HepG2 (cell line): ENCODE results near the gene A1CF. TPM values are rescaled to one million over a fixed set of nuclear protein-coding genes. Genes with fewer than 3 reads are reported as not detected.

Source experiments
- ATAC-seq: fragments of 200-7000 bp; cut with Tn5 transposase; 3 replicates; pipeline ENCODE4 v1.9.1; 2020; ENCODE audit warnings: mild to moderate bottlenecking, moderate library complexity
- BruUV-seq: library from RNA; stranded (reverse); fragments of 400-500 nt; replicated peaks from 2 replicates; lab custom pipeline; 2021; lab: Mats Ljungman, UMichigan
- CTCF ChIA-PET: fragments of 300-600 bp; formaldehyde crosslinking; extraction: SDS; loops from one replicate; lab custom pipeline; 2021; ENCODE audit warnings: low total read pairs, inconsistent platforms, low intra/inter-chr PET ratio; lab: Yijun Ruan, JAX
- POLR2A ChIA-PET: fragments of 350-600 bp; sonication (Branson Sonifier 250); formaldehyde crosslinking; loops from one replicate; lab custom pipeline; 2020; ENCODE audit warnings: antibody characterized with exemption, inconsistent platforms; lab: Yijun Ruan, JAX
- DNase-seq: peaks from one replicate; pipeline ENCODE4 v3.0.0-alpha.2; 2015; ENCODE audit warnings: low spot score
- FAIRE-seq: peaks from 3 replicates; lab custom pipeline; 2011; peaks lifted over from hg19 to GRCh38; lab: Jason Lieb, UNC
- H2AFZ ChIP-seq: one replicate; pipeline ENCODE4 v1.6.1; 2011; ENCODE audit warnings: low read length, inconsistent platforms
- H3K27ac ChIP-seq: fragments of 300-600 bp; 3 replicates; pipeline ENCODE4 v1.8.0; 2011; ENCODE audit warnings: mixed run types, mild to moderate bottlenecking, mixed read lengths, low read length, inconsistent platforms; ENCODE audit not compliant: insufficient read depth; ENCODE audit errors: extremely low read length
- H3K27me3 ChIP-seq, 2 experiments: fragments of 200-600 bp in 1 of 2; 2 replicates in 1 of 2; 3 replicates in 1 of 2; pipeline versions ENCODE4 v1.6.0 to v1.8.0; 2011; ENCODE audit warnings: low read length in 2 of 2, mild to moderate bottlenecking in 2 of 2, moderate library complexity in 2 of 2, inconsistent platforms in 1 of 2; ENCODE audit not compliant: insufficient read depth in 2 of 2, control insufficient read depth in 1 of 2
- H3K36me3 ChIP-seq, 2 experiments: fragments of 200-600 bp in 1 of 2; replicated peaks in 1 of 2; 2 replicates in 1 of 2; 3 replicates in 1 of 2; pipeline versions ENCODE4 v1.5.1 to v1.8.0; 2011; ENCODE audit warnings: low read length in 2 of 2, inconsistent platforms in 1 of 2; ENCODE audit not compliant: insufficient read depth in 2 of 2, control insufficient read depth in 1 of 2
- H3K4me1 ChIP-seq: 2 replicates; pipeline ENCODE4 v1.5.1; 2012; ENCODE audit warnings: low read length, inconsistent platforms; ENCODE audit not compliant: insufficient read depth
- H3K4me2 ChIP-seq: 2 replicates; pipeline ENCODE4 v1.6.0; 2011; ENCODE audit warnings: low read depth, low read length, inconsistent platforms
- H3K4me3 ChIP-seq, 3 experiments: fragments of 200-600 bp in 1 of 3; sonication (generic), shearing (Covaris generic) in 1 of 3; replicated peaks in 1 of 3; 2 replicates each; pipeline ENCODE4 v1.5.1; 2011 to 2016; ENCODE audit warnings: low read length in 3 of 3, inconsistent platforms in 2 of 3, low read depth in 2 of 3, mild to moderate bottlenecking in 2 of 3, control low read depth in 1 of 3, mixed read lengths in 1 of 3; ENCODE audit not compliant: insufficient read depth in 1 of 3
- H3K79me2 ChIP-seq: one replicate; pipeline ENCODE4 v1.6.1; 2011; ENCODE audit warnings: low read length, inconsistent platforms; ENCODE audit not compliant: insufficient read depth
- H3K9ac ChIP-seq: 2 replicates; pipeline ENCODE4 v1.6.0; 2011; ENCODE audit warnings: mild to moderate bottlenecking, low read depth, low read length, inconsistent platforms; ENCODE audit not compliant: insufficient read depth
- H3K9me3 ChIP-seq: 2 replicates; pipeline ENCODE4 v1.5.1; 2012; ENCODE audit warnings: mild to moderate bottlenecking, low read length
- H4K20me1 ChIP-seq: 2 replicates; pipeline ENCODE4 v1.6.0; 2011; ENCODE audit warnings: inconsistent platforms, mild to moderate bottlenecking, low read length, moderate library complexity; ENCODE audit not compliant: insufficient read depth
- CCAR2 ChIP-seq: fragments of 200-400 bp; formaldehyde crosslinking; optimal IDR thresholded peaks from 2 replicates; pipeline ENCODE3; 2018; ENCODE audit warnings: low read depth, mild to moderate bottlenecking, low read length, moderate library complexity
- CREB1 ChIP-seq, 2 experiments: fragments of 450-650 bp in 1 of 2; IDR thresholded peaks; 2 replicates each; pipeline ENCODE4 v1.6.1; 2016 to 2017; ENCODE audit warnings: control low read depth in 1 of 2, mild to moderate bottlenecking in 1 of 2, missing compliant biosample characterization in 1 of 2, missing genetic modification characterization in 1 of 2
- EHMT2 ChIP-seq: fragments of 200-600 bp; sonication (generic); IDR thresholded peaks from 2 replicates; pipeline ENCODE4 v1.7.0; 2017; ENCODE audit warnings: antibody characterized with exemption, low read depth, low read length, borderline replicate concordance
- GFI1 ChIP-seq: sonication (generic); formaldehyde crosslinking; IDR thresholded peaks from 2 replicates; pipeline ENCODE4 v1.5.0; 2020; ENCODE audit warnings: missing genetic modification reagents, mild to moderate bottlenecking, borderline replicate concordance
- NFKBIZ ChIP-seq: IDR thresholded peaks from 2 replicates; pipeline ENCODE4 v1.6.1; 2018; ENCODE audit warnings: missing genetic modification reagents, missing compliant biosample characterization
- PCBP1 ChIP-seq: fragments of 200-400 bp; formaldehyde crosslinking; IDR thresholded peaks from 2 replicates; pipeline ENCODE4 v1.6.1; 2017; ENCODE audit warnings: mild to moderate bottlenecking, low read depth, low read length, borderline replicate concordance
- SMARCC2 ChIP-seq: fragments of 450-650 bp; IDR thresholded peaks from 2 replicates; pipeline ENCODE4 v1.6.1; 2017; ENCODE audit warnings: antibody characterized with exemption, mild to moderate bottlenecking
- ZKSCAN1 ChIP-seq: fragments of 150-350 bp; IDR thresholded peaks from 2 replicates; pipeline ENCODE4 v1.6.1; 2014; ENCODE audit warnings: low read length
- ZNF235 ChIP-seq: sonication (generic); formaldehyde crosslinking; IDR thresholded peaks from 2 replicates; pipeline ENCODE4 v1.8.1; 2023; ENCODE audit warnings: mild to moderate bottlenecking, missing genetic modification reagents, borderline replicate concordance
- ZNF331 ChIP-seq: sonication (generic); formaldehyde crosslinking; IDR thresholded peaks from 2 replicates; pipeline ENCODE4 v1.4.0; 2020; ENCODE audit warnings: missing genetic modification reagents
- ZNF678 ChIP-seq: sonication (generic); formaldehyde crosslinking; IDR thresholded peaks from 2 replicates; pipeline ENCODE4 v1.4.0; 2020; ENCODE audit warnings: mild to moderate bottlenecking, missing genetic modification reagents
- ZNF7 ChIP-seq: IDR thresholded peaks from 2 replicates; pipeline ENCODE4 v1.6.1; 2016; ENCODE audit warnings: missing biosample characterization, missing genetic modification reagents
- ZSCAN21 ChIP-seq: sonication (generic); formaldehyde crosslinking; IDR thresholded peaks from 2 replicates; pipeline ENCODE4 v1.8.0; 2022; ENCODE audit warnings: mild to moderate bottlenecking, missing genetic modification reagents, moderate library complexity, borderline replicate concordance
- WGBS: methylation state at CpG from one replicate; pipeline ENCODE4 v1.1.6; 2017; ENCODE audit warnings: low lambda C conversion rate; 5-methylcytosine and 5-hydroxymethylcytosine counted together
- in situ Hi-C: cut with HindIII; loops from 2 replicates; pipeline ENCODE4 v1.10.0; 2017; ENCODE audit warnings: low pct_unique_long_range_greater_than_20kb; ENCODE audit not compliant: extremely low pct_ligation_motif_present
- intact Hi-C: fragments of 100-400 bp; cut with micrococcal nuclease; formaldehyde crosslinking; loops from one replicate; pipeline ENCODE4 v1.10.0; 2022; ENCODE audit not compliant: unreplicated experiment
- polyA plus RNA-seq, 8 experiments: library from polyadenylated mRNA; depleted of rRNA in 3 of 8; stranded (reverse) in 7 of 8; unstranded in 1 of 8; fragments of >200 nt; fragmentation: Illumina TruSeq in 4 of 8; extraction: Trizol in 4 of 8; gene quantifications; 2 replicates each; pipeline versions ENCODE4 v1.2.1 to v1.2.3, GENCODE V29; 2011 to 2016; ENCODE audit warnings: low read depth in 4 of 8, missing spikeins in 1 of 8, mixed read lengths in 1 of 8; ENCODE audit not compliant: insufficient read depth in 1 of 8
- total RNA-seq, 5 experiments: library from RNA; depleted of rRNA; stranded (reverse); fragments of >200 nt; fragmentation: Illumina TruSeq; extraction: Trizol; gene quantifications; 2 replicates each; pipeline ENCODE4 v1.2.3, GENCODE V29; 2016; ENCODE audit warnings: low read depth in 1 of 5
- TF ChIP-seq, protein P1 (sequence below): sonication (generic); formaldehyde crosslinking; IDR thresholded peaks from 2 replicates; pipeline ENCODE4 v1.4.0; 2020; ENCODE audit warnings: mild to moderate bottlenecking, low read depth, missing genetic modification reagents
- TF ChIP-seq, protein P2 (sequence below): sonication (generic); formaldehyde crosslinking; IDR thresholded peaks from 2 replicates; pipeline ENCODE4 v1.4.0; 2020; ENCODE audit warnings: missing genetic modification reagents
- TF ChIP-seq, protein P3 (sequence below): sonication (generic); formaldehyde crosslinking; conservative IDR thresholded peaks from 2 replicates; pipeline ENCODE4 v1.8.0; 2022; ENCODE audit warnings: low read depth, missing genetic modification reagents

Gene A1CF
- total and polyA plus RNA-seq, 2 of the 13 experiments (the other 11 are each of a cell fraction or from before 2014, with no cell fraction given), result 56.1 to 58.1 TPM

DNA sequence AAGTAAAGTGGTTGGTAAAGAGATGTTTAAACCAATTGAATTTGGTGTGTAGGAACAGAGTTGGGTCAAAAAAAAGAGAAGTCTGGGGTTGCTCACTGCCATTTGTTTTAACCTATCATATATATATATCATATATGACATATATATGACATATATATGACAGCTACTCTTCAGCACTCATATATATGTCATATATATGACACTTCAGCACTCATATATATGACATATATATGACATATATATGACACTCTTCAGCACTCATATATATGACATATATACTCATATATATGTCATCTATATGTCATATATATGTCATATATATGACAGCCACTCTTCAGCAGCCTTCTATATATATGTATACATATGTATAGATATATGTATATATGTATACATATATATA is 8.9 kb upstream of the A1CF start:
- Histone ChIP-seq H3K4me2 (no peak overlapping the region), H3K36me3 (no peaks in the 10 kb centered on the region), H3K4me3 (no peak overlapping the region), H3K9me3 (no peaks in the 10 kb centered on the region), H3K4me1 (peaks cover 12% of the 10 kb centered on the region), H3K9ac (no peak overlapping the region), H3K79me2 (no peaks in the 10 kb centered on the region), H2AFZ (no peak overlapping the region), H4K20me1 (no peaks in the 10 kb centered on the region), H3K27me3 (no peaks in the 10 kb centered on the region), H3K27ac (no peak overlapping the region)
- ChIA-PET POLR2A (no interaction called here), CTCF (no interaction called here)
- TF ChIP-seq, protein P1, sequence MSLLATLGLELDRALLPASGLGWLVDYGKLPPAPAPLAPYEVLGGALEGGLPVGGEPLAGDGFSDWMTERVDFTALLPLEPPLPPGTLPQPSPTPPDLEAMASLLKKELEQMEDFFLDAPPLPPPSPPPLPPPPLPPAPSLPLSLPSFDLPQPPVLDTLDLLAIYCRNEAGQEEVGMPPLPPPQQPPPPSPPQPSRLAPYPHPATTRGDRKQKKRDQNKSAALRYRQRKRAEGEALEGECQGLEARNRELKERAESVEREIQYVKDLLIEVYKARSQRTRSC (CRISPR knock-in tag), result no peak
- TF ChIP-seq CREB1 (IDR thresholded peaks at IDR 0.05) (0 out of 2 replicates have a peak, but pooled peaks have one; percentile 17), CREB1 (CRISPR knock-in tag; IDR thresholded peaks at IDR 0.05) (no peak), EHMT2 (no peak)
- in situ Hi-C loops (loop anchor here (5.0 kb wide), 1 partner anchor 107 kb away; no protein-coding TSS in a partner anchor), intact Hi-C loops (no loop called here)
- DNase-seq (no peak), ATAC-seq (no peak), FAIRE-seq (no peak)
- no TSS peak for BruUV-seq

DNA sequence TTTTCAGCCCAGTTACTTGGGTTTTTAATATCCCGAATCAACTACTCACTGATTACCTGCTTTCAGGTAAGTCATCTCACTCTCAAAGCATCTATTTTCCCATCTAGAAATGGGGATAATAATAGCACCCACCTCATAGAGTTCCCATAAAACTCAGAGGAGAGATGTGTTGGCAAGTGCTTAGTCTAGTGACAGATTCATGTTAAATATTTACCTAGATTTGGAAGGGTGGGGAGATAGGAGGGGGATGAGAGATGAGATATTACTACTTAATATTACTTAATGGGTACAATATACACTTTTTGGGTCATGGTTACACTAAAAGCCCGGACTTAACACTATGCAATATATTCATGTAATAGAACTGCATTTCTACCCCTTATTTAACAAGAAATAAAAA is 7.0 kb upstream of the A1CF start:
- WGBS, result 21% methylated on average over 2 of the region's 2 CpGs
- Histone ChIP-seq H4K20me1 (no peaks in the 10 kb centered on the region), H2AFZ (no peak overlapping the region), H3K9ac (no peak overlapping the region), H3K4me2 (no peak overlapping the region), H3K79me2 (no peaks in the 10 kb centered on the region), H3K4me3 (no peak overlapping the region), H3K36me3 (no peaks in the 10 kb centered on the region), H3K4me1 (peaks cover 12% of the 10 kb centered on the region), H3K27ac (no peak overlapping the region), H3K27me3 (no peaks in the 10 kb centered on the region), H3K9me3 (no peaks in the 10 kb centered on the region)
- intact Hi-C loops (no loop called here), in situ Hi-C loops (loop anchor here (5.0 kb wide), 1 partner anchor 105 kb away; no protein-coding TSS in a partner anchor)
- ChIA-PET POLR2A (no interaction called here), CTCF (no interaction called here)
- ATAC-seq (no peak), DNase-seq (no peak), FAIRE-seq (no peak)
- no TSS peak for BruUV-seq
- TF ChIP-seq ZNF331 (CRISPR knock-in tag) (no peak), NFKBIZ (no peak), PCBP1 (no peak), ZNF678 (CRISPR knock-in tag) (no peak), SMARCC2 (no peak), ZNF235 (CRISPR knock-in tag) (no peak), GFI1 (CRISPR knock-in tag) (no peak), ZSCAN21 (CRISPR knock-in tag) (no peak), ZNF7 (CRISPR knock-in tag) (no peak), ZKSCAN1 (no peak), CCAR2 (no peak)
- TF ChIP-seq, protein P2, sequence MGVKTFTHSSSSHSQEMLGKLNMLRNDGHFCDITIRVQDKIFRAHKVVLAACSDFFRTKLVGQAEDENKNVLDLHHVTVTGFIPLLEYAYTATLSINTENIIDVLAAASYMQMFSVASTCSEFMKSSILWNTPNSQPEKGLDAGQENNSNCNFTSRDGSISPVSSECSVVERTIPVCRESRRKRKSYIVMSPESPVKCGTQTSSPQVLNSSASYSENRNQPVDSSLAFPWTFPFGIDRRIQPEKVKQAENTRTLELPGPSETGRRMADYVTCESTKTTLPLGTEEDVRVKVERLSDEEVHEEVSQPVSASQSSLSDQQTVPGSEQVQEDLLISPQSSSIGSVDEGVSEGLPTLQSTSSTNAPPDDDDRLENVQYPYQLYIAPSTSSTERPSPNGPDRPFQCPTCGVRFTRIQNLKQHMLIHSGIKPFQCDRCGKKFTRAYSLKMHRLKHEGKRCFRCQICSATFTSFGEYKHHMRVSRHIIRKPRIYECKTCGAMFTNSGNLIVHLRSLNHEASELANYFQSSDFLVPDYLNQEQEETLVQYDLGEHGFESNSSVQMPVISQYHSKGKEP (CRISPR knock-in tag), result no peak
- TF ChIP-seq, protein P3, sequence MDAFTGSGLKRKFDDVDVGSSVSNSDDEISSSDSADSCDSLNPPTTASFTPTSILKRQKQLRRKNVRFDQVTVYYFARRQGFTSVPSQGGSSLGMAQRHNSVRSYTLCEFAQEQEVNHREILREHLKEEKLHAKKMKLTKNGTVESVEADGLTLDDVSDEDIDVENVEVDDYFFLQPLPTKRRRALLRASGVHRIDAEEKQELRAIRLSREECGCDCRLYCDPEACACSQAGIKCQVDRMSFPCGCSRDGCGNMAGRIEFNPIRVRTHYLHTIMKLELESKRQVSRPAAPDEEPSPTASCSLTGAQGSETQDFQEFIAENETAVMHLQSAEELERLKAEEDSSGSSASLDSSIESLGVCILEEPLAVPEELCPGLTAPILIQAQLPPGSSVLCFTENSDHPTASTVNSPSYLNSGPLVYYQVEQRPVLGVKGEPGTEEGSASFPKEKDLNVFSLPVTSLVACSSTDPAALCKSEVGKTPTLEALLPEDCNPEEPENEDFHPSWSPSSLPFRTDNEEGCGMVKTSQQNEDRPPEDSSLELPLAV, result no peak
